Naive thymus-derived CD8-positive, alpha-beta T cell (primary cell): ENCODE measurements around the gene ARNT2. TPM values are rescaled to one million over a fixed set of nuclear protein-coding genes. Genes with fewer than 3 reads are reported as not detected.

Experiments used
- ATAC-seq, 2 donors: fragments of 150-1000 bp; cut with Tn5 transposase in 1 of 2; sonication (Bioruptor Pico), chemical (Tn5 transposase) in 1 of 2; 1 replicate in 1 of 2; 2 replicates in 1 of 2; pipeline ENCODE4 v1.10.0; 2021; ENCODE audit warnings: mild to moderate bottlenecking in 2 of 2, moderate library complexity in 2 of 2
- POLR2A ChIA-PET: fragments of 350-600 bp; sonication (Branson Sonifier 250); formaldehyde crosslinking; loops from one replicate; lab custom pipeline; 2021; ENCODE audit warnings: antibody characterized with exemption; lab: Charles Lee
- DNase-seq, 10 donors: peaks; one replicate each; pipeline versions ENCODE4 v3.0.0 to v3.0.0-alpha.2; 2020 to 2022
- H3K27ac Mint-ChIP-seq, 10 donors: one replicate each; pipeline ENCODE4 v1.8.0; 2020 to 2022; ENCODE audit warnings: mild to moderate bottlenecking in 10 of 10, mixed read lengths in 10 of 10, moderate library complexity in 4 of 10, inconsistent platforms in 1 of 10
- H3K27me3 Mint-ChIP-seq, 5 donors: one replicate each; pipeline ENCODE4 v1.8.0; 2021 to 2022; ENCODE audit warnings: mixed read lengths in 5 of 5
- H3K36me3 Mint-ChIP-seq, 3 donors: one replicate each; pipeline ENCODE4 v1.8.0; 2020 to 2022; ENCODE audit warnings: mixed read lengths in 3 of 3, mild to moderate bottlenecking in 2 of 3, inconsistent platforms in 1 of 3
- H3K4me1 Mint-ChIP-seq, 4 donors: one replicate each; pipeline ENCODE4 v1.8.0; 2021 to 2022; ENCODE audit warnings: mixed read lengths in 4 of 4
- H3K4me3 Mint-ChIP-seq, 10 donors: one replicate each; pipeline ENCODE4 v1.8.0; 2020 to 2022; ENCODE audit warnings: mild to moderate bottlenecking in 10 of 10, mixed read lengths in 10 of 10, moderate library complexity in 6 of 10, inconsistent platforms in 1 of 10
- H3K9me3 Mint-ChIP-seq, 9 donors: one replicate each; pipeline ENCODE4 v1.8.0; 2020 to 2022; ENCODE audit warnings: mixed read lengths in 9 of 9, mild to moderate bottlenecking in 3 of 9, inconsistent platforms in 1 of 9, moderate library complexity in 1 of 9
- polyA plus RNA-seq, 3 donors: library from polyadenylated mRNA; unstranded; fragments of 300-500 nt; fragmentation: Illumina TruSeq; gene quantifications; one replicate each; pipeline ENCODE4 v1.2.3, GENCODE V29; 2021
- total RNA-seq, 8 experiments: library from RNA in 2 of 8; stranded (reverse) in 2 of 8; gene quantifications; one replicate each; pipeline ENCODE4 v1.2.3 and lab custom pipeline; 2021 to 2026

Gene ARNT2
- total and polyA plus RNA-seq, 5 experiments from 2014 or later = not detected

DNA sequence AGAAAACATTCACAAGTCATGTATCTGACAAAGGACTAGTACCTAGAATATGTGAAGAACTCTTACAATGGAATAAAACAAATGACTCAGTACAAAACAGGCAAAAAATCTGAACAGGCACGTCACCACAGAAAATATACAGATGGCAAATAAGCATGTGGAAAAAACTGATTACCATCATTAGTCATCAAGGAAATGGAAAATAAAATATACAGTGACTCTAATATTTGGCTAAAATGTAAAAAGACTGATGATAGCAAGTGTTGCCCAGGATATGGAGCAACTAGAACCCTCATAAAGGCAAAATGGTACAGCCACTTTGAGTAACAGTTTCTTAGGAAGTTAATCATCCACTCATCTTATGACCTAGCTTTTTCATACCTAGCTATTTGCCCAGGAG lies 195.2 kb downstream of the ARNT2 start:
- ATAC-seq (no peak), DNase-seq (no peak)
- Mint-ChIP-seq H3K27me3 (peaks cover 10 to 23% (median 15%) of the 10 kb centered on the region in 5 donors), H3K36me3 (no peaks in the 10 kb centered on the region), H3K4me3 (no peak overlapping the region), H3K27ac (no peak overlapping the region), H3K4me1 (no peaks in the 10 kb centered on the region), H3K9me3 (peaks cover 0 to 3% (median 0%) of the 10 kb centered on the region in 9 donors)
- POLR2A ChIA-PET = no interaction called here

DNA sequence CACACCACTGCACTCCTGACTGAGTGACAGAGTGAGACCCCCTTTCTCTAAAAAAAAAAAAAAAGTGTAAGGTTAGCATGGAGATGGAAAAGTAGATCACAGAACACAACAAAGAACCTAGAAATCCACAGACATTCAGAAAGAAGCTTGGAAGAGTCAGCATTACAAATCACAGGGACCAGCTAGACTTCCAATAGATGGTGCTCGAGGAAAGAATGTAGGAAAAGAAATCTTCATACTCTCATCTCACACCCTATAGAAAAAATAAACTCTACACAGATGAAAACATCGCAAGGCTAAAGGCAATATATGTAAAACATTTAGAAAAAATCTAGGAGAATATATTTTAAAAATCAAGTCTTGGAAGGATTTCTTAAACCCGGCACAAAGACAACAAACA lies 196.4 kb downstream of the ARNT2 start:
- Mint-ChIP-seq H3K27me3 (peaks cover 11 to 28% (median 15%) of the 10 kb centered on the region in 5 donors), H3K4me3 (no peak overlapping the region), H3K36me3 (no peaks in the 10 kb centered on the region), H3K4me1 (no peaks in the 10 kb centered on the region), H3K27ac (no peak overlapping the region), H3K9me3 (peaks cover 0 to 3% (median 0%) of the 10 kb centered on the region in 9 donors)
- ATAC-seq (no peak), DNase-seq (no peak)
- POLR2A ChIA-PET = no interaction called here

DNA sequence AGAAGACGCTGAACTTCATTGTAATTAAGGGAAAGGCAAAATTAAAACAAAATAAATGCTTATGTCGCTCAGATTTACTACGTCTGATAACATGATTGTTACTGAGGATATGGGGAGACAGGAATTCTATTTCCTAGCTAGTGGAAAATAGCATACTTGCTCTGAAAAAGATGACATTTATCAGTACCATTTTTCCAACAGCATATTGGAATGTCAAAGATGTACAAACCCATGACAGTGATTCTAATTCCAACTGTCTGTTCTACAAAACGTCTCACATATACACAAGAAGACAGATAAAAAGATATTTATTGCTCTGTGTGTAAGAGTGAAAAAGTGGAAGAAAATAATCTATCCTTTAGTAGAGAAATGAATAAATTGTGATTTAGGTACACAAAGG lies 197.1 kb downstream of the ARNT2 start:
- Mint-ChIP-seq H3K4me3 (no peak overlapping the region), H3K36me3 (no peaks in the 10 kb centered on the region), H3K27me3 (peaks cover 10 to 33% (median 13%) of the 10 kb centered on the region in 5 donors), H3K27ac (no peak overlapping the region), H3K9me3 (peaks cover 0 to under 1% (median 0%) of the 10 kb centered on the region in 9 donors), H3K4me1 (no peaks in the 10 kb centered on the region)
- DNase-seq = no peak
- ATAC-seq = no peak
- POLR2A ChIA-PET = no interaction called here

DNA sequence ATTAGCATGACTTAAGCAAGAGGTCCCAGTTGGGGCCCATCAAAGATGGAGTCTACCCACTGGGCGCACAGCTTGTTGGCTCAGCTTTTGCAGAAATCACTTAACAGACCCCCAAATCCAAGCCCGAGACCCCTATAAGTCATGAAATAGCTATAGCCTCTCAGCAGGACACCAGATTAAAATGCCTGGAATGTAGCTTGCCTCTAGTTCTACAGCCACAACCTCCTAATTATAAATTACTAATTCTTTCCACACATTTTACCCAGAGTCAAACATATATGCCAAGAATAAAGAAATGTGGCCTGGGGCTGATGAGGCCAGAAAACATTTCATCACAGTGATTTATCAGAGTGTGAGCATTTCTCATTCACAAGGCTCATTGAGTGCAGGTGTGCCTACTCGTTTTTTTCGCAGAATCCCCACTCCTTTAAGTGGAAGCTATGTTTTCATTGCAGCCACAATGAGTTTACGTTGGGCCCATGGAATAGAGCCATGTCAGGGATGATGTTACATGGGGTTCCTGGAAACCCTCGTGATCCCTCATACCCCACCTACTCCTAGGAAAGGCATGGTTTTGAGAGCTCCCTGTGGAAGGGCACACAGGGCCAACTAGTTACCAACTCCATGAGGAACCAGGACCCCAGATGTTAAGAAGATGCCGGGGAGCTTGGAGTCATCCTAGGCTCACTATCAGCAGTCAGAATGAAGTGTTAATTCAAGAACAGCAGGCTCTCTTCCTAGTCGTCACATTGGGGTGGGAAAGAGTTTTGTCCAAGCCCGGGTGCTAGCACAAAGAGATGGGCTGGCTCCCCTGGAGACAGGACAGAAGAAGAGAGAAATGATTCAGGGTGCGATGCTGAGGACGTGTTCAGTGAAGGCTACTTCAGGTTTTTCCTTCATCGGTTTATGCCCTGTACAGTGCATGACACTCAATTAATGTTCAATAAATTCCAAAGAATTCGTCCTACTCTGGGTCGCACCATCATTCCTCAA lies 200.7 kb downstream of the ARNT2 start:
- no peaks in the 10 kb centered on the region for H3K4me1 Mint-ChIP-seq
- H3K27ac Mint-ChIP-seq = no peak overlapping the region
- H3K4me3 Mint-ChIP-seq = no peak overlapping the region
- H3K36me3 Mint-ChIP-seq = no peaks in the 10 kb centered on the region
- no peak for ATAC-seq
- DNase-seq = no peak
- POLR2A ChIA-PET = no interaction called here
- H3K9me3 Mint-ChIP-seq = no peaks in the 10 kb centered on the region
- H3K27me3 Mint-ChIP-seq = peaks cover 5 to 26% (median 9%) of the 10 kb centered on the region in 5 donors

DNA sequence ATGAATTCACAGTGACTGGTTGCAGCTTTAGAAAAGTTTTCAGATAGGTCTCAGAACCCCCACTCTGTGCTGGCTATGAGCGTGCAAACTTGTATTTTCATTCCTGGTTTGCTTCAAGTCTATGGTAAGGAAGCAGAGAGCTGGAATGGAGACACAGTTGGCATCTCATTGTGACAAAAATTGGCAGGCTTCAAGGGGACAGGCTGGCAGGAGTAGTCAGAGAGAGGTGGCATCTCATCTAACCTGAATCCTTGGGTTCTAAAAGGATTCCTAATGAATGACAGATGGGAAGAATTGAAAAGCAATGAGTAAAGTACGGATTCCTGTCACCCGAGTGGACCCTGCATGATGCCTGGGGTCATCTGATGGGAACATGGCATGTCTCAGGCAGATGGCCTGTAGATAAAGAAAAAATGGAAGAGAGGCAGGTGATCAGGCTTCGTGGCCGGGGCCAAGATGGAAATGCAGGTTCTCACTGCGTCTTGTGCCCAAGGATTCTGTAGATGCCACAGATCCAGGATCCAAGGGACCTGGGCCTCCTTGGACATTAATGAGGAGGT lies 201.5 kb downstream of the ARNT2 start:
- H3K27me3 Mint-ChIP-seq = peaks cover 2 to 18% (median 9%) of the 10 kb centered on the region in 5 donors
- H3K4me3 Mint-ChIP-seq = no peak overlapping the region
- DNase-seq (no peak), ATAC-seq (no peak)
- no peaks in the 10 kb centered on the region for H3K9me3 Mint-ChIP-seq
- H3K27ac Mint-ChIP-seq = no peak overlapping the region
- H3K36me3 Mint-ChIP-seq = no peaks in the 10 kb centered on the region
- no peaks in the 10 kb centered on the region for H3K4me1 Mint-ChIP-seq
- POLR2A ChIA-PET = no interaction called here

DNA sequence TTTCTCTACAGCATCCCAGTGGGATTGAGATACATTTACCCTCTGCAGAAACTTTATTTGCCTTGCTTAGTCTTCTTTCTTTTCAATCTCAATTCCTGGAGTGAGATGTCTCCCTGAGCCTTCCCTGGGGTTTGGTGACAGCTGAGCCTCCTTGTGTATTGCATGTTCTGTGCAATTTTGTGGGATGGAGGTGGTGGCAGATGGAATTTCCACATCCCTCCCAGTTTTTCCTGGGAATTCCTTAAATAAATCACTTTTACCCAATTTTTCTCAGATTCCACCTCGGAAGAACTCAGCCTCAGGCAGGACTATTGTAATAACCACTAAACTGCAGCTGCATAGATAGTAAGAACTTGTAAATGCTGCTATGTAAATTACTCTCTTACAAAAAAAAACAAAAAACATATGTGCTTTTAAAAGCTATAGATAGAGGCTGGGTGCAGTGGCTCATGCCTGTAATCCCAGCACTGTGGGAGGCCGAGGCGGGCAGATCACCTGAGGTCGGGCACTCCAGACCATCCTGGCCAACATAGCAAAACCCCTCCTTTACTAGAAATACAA lies 202.4 kb downstream of the ARNT2 start:
- no peak overlapping the region for H3K4me3 Mint-ChIP-seq
- POLR2A ChIA-PET = no interaction called here

DNA sequence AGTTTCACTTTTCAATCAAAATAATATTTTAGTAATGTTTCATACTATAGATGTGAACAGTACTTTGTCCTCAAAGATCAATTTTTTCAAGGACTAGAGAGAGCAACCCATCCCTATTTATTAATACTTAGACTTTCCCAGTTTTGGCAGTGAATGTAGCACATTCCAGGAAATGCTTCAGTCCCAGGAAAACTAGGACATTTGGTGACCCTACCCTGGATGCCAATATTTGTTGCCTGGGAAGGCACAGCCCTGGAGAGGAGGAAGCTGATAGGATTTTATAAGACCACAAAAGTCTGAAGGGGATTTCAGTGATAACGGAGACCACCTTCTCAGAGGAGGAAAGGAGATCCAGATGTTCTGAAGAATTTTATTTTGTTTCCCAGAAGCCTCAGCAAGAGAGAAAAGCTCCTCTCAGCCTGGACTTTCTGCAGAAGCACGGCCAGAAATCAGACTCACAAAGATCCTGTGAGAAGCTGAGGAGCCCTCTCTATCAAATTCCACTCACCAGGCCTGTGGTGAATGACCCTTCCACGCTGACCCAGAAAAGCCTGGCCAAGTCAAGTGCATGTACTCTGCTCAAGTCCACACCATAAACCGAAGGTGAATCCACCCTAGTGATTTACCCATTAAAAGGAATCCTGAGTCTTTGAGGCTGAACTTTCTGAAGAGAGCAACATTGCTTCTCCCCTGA lies 203.3 kb downstream of the ARNT2 start:
- Mint-ChIP-seq H3K4me3 (no peak overlapping the region), H3K9me3 (no peaks in the 10 kb centered on the region), H3K4me1 (no peaks in the 10 kb centered on the region), H3K36me3 (no peaks in the 10 kb centered on the region), H3K27ac (no peak overlapping the region), H3K27me3 (peaks cover 0 to 16% (median 6%) of the 10 kb centered on the region in 5 donors)
- POLR2A ChIA-PET = no interaction called here
- ATAC-seq (no peak), DNase-seq (no peak)

More for the DNA sequence above, 202.4 kb downstream of the ARNT2 start:
- DNase-seq = no peak
- Mint-ChIP-seq H3K4me1 (no peaks in the 10 kb centered on the region), H3K9me3 (no peaks in the 10 kb centered on the region), H3K36me3 (no peaks in the 10 kb centered on the region), H3K27ac (no peak overlapping the region), H3K27me3 (peaks cover 0 to 16% (median 6%) of the 10 kb centered on the region in 5 donors)
- no peak for ATAC-seq

DNA sequence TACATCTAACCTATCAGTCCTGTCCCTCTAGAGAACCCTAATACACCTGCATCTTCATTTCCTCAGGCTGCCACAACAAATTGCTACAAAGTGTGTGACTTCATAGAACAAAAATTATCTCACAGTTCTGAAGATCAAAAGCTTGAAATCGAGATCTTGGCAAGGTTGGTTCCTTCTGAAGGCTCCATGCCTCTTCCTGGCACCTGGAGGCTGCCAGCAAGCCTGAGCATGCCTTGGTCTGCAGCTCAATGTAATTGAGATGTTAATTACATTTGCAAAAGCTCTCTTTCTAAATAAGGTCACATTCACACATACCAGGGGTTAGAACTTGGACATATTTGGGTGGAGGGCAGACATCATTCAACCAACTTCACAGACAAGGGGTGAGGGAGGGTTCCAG lies 204.5 kb downstream of the ARNT2 start:
- H3K27ac Mint-ChIP-seq = peak overlapping the region in 1 of 10 donors; percentile 61

DNA sequence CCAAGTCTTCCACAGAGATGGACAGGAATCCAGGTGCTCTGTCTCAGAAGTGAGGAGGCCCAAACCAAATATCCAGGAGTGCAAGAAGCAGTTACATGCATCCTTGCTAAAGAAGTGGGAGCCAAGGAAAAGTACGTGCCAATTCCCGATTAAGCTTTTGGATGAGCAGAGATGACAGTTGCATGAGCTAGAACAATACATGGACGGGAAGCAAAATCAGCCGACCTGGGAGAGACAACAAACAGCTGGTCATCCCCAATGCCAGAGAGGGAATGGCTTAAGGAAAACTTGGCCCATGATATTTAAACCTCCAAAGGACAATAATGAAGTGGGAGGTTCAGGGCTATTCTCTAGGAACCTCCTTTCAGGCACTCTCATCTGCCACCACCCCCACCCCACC lies 204.9 kb downstream of the ARNT2 start:
- POLR2A ChIA-PET = no interaction called here
- Mint-ChIP-seq H3K9me3 (no peaks in the 10 kb centered on the region), H3K4me1 (no peaks in the 10 kb centered on the region), H3K4me3 (no peak overlapping the region), H3K27me3 (peaks cover 0 to 20% (median 7%) of the 10 kb centered on the region in 5 donors), H3K36me3 (no peaks in the 10 kb centered on the region), H3K27ac (no peak overlapping the region)
- DNase-seq = no peak
- ATAC-seq = no peak

More for the DNA sequence above, 204.5 kb downstream of the ARNT2 start:
- Mint-ChIP-seq H3K4me1 (no peaks in the 10 kb centered on the region), H3K36me3 (no peaks in the 10 kb centered on the region), H3K9me3 (no peaks in the 10 kb centered on the region), H3K27me3 (peaks cover 0 to 16% (median 5%) of the 10 kb centered on the region in 5 donors), H3K4me3 (no peak overlapping the region)
- ATAC-seq = no peak
- no peak for DNase-seq
- POLR2A ChIA-PET = no interaction called here

DNA sequence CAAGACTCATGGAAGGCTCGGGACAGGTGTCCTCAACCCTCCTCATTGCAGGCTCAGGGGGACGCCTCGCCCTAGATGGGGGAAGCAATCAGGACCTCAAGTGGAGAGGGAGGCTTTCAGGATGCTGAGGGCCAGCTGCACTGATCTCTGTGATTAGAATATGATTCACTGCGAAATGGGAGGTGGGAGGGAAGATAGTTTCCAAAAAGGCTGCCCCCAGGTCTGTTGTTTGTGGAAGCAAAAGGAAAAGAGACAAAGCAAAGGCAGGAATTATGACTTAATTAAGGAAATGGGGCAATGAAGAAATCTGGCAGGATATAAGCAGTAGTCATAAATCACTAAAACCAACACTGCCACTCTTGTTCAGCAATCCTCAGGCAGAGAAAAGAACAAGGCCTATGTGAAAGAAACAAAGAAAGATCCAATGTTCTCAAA lies 205.3 kb downstream of the ARNT2 start:
- no peaks in the 10 kb centered on the region for H3K4me1 Mint-ChIP-seq
- H3K4me3 Mint-ChIP-seq = no peak overlapping the region
- no peaks in the 10 kb centered on the region for H3K9me3 Mint-ChIP-seq
- no peaks in the 10 kb centered on the region for H3K36me3 Mint-ChIP-seq
- DNase-seq (no peak), ATAC-seq (no peak)
- POLR2A ChIA-PET = no interaction called here
- peaks cover 0 to 25% (median 5%) of the 10 kb centered on the region in 5 donors for H3K27me3 Mint-ChIP-seq
- H3K27ac Mint-ChIP-seq = no peak overlapping the region

DNA sequence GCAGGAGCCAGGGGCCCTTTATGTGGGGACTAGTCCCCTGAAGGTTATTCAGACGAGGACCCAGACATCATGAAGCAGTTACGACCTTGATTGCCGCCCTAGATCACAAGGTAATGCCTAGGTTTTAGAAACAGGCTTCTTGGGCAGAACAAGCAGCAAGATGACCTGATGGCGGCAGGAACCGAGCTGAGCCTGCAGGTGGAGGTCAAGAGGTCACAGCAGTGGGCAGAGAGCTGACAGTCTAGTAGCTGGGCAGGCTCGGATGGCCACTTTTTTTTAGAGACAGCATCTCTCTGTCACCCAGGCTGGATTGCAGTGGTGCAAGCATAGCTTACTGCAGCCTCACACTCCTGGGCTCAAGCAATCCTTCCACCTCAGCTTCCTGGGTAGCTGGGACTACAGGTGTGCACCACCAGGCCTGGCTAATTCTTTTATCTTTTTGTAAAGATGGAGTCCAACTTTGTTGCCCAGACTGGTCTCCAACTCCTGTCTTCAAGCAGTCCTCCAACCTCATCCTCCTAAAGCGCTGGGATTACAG lies 207.4 kb downstream of the ARNT2 start:
- H3K36me3 Mint-ChIP-seq = no peaks in the 10 kb centered on the region
- H3K27me3 Mint-ChIP-seq = peaks cover 4 to 26% (median 10%) of the 10 kb centered on the region in 5 donors
- DNase-seq (no peak), ATAC-seq (no peak)
- POLR2A ChIA-PET = no interaction called here
- H3K4me3 Mint-ChIP-seq = no peak overlapping the region
- H3K27ac Mint-ChIP-seq = no peak overlapping the region
- H3K4me1 Mint-ChIP-seq = no peaks in the 10 kb centered on the region
- no peaks in the 10 kb centered on the region for H3K9me3 Mint-ChIP-seq

DNA sequence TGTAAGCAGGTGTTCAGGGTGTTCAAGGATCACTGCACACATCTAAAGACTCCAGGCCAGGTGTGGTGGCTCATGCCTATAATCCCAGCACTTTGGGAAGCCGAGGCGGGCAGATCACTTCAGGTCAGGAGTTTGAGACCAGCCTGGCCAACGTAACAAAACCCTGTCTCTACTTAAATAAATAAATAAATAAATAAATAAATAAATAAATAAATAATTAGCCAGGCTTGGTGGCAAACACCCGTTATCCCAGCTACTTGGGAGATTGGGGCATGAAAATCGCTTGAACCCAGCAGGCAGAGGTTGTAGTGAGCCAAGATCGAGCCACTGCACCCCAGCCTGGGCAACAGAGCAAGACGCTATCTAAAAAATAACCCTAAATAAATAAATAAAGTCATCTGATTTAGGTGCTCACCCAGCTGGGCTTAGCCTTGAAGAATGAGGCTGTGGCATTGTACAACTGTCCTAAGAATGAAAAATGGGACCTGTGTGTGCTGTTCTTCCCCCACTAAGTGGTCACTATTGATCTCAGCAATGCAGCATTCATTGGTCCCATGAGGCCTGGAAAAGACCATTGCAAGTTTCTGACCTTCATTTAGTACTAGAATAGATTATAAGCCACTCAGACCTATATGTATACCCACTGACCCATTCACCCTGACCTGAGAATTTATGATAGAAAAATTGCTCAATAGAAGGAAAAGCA lies 208.1 kb downstream of the ARNT2 start:
- H3K4me1 Mint-ChIP-seq = no peaks in the 10 kb centered on the region
- DNase-seq = no peak
- H3K4me3 Mint-ChIP-seq = no peak overlapping the region
- H3K9me3 Mint-ChIP-seq = no peaks in the 10 kb centered on the region
- no peak overlapping the region for H3K27ac Mint-ChIP-seq
- POLR2A ChIA-PET = no interaction called here
- peaks cover 4 to 32% (median 12%) of the 10 kb centered on the region in 5 donors for H3K27me3 Mint-ChIP-seq
- no peaks in the 10 kb centered on the region for H3K36me3 Mint-ChIP-seq
- no peak for ATAC-seq
